ENCODE results near the gene SSU72. TPM values are rescaled to one million over a fixed set of nuclear protein-coding genes. Genes with fewer than 3 reads are reported as not detected.
"Not testable (repeated sequence)": the region's sequence is repeated elsewhere in the genome, so short reads cannot be mapped to it uniquely, and the experiment has no call there.

The SSU72 gene
- total RNA-seq, 1 experiment from 2014 or later, result 104 TPM

DNA sequence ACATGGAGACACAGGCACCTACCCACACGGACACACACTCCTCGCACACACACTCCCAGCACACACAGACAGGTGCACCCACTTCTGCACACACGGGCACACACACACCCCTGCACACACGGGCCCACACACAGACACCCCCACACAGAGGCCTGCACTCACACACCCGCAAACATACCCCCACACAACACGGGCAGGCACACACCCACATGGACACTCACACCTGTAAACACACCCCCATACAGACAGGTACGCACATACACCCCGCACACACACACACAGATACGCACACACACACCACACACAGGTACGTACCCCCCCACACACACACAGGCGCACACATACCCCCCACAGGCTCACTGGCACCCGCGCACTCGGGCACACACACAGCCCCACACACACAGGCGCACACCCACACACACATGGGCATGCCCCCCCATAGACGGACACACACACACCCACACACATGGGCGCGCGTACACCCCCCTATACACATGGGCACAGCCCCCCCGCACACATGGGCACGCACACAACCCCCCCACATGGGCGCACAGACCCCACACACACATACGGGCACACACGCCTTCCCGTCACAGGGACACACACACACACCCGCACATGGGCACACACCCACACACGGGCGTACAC is 56.6 kb downstream of the SSU72 start:
- intact Hi-C loops (cut with micrococcal nuclease), result no loop called here
- CTCF ChIA-PET, result no interaction called here

DNA sequence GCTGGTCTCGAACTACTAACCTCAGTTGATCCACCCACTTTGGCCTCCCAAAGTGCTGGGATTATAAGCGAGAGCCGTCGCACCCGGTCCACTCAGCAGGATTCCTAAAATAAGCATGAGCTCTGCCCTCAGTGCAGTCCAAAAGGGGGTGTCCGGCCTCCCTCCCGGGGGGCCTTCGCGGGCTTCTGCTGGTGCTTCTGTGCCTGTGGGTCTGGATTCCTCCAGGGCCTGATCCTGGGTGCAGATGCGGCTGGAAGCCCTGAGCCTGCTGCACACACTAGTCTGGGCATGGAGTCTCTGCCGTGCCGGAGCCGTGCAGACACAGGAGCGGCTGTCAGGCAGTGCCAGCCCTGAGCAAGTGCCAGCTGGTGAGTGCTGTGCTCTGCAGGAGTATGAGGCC is 57.7 kb downstream of the SSU72 start:
- POLR2A ChIA-PET; BruUV-seq (replicated peaks); intact Hi-C loops (cut with micrococcal nuclease): not testable (repeated sequence)

More for the DNA sequence above, 56.6 kb downstream of the SSU72 start:
- H3K27me3 Mint-ChIP-seq (ENCODE audit: insufficient read depth, unreplicated experiment), result no peaks in the 10 kb centered on the region
- H3K4me1 Mint-ChIP-seq (ENCODE audit: insufficient read depth, unreplicated experiment), result no peaks in the 10 kb centered on the region
- POLR2A ChIA-PET, result no interaction called here
- no TSS peak for BruUV-seq (replicated peaks)
- no peak overlapping the region for H3K27ac Mint-ChIP-seq (ENCODE audit: low read depth, unreplicated experiment)
- TF ChIP-seq, protein P1, sequence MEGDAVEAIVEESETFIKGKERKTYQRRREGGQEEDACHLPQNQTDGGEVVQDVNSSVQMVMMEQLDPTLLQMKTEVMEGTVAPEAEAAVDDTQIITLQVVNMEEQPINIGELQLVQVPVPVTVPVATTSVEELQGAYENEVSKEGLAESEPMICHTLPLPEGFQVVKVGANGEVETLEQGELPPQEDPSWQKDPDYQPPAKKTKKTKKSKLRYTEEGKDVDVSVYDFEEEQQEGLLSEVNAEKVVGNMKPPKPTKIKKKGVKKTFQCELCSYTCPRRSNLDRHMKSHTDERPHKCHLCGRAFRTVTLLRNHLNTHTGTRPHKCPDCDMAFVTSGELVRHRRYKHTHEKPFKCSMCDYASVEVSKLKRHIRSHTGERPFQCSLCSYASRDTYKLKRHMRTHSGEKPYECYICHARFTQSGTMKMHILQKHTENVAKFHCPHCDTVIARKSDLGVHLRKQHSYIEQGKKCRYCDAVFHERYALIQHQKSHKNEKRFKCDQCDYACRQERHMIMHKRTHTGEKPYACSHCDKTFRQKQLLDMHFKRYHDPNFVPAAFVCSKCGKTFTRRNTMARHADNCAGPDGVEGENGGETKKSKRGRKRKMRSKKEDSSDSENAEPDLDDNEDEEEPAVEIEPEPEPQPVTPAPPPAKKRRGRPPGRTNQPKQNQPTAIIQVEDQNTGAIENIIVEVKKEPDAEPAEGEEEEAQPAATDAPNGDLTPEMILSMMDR (IDR thresholded peaks at IDR 0.05; ENCODE audit: unreplicated experiment), result no peak
- DNase-seq (ENCODE audit: unreplicated experiment), result no peak
- H3K4me3 Mint-ChIP-seq (ENCODE audit: unreplicated experiment), result no peak overlapping the region
- no peaks in the 10 kb centered on the region for H3K9me3 Mint-ChIP-seq (ENCODE audit: unreplicated experiment)
- peaks cover 36% of the 10 kb centered on the region for H3K36me3 Mint-ChIP-seq (ENCODE audit: insufficient read depth, unreplicated experiment)

DNA sequence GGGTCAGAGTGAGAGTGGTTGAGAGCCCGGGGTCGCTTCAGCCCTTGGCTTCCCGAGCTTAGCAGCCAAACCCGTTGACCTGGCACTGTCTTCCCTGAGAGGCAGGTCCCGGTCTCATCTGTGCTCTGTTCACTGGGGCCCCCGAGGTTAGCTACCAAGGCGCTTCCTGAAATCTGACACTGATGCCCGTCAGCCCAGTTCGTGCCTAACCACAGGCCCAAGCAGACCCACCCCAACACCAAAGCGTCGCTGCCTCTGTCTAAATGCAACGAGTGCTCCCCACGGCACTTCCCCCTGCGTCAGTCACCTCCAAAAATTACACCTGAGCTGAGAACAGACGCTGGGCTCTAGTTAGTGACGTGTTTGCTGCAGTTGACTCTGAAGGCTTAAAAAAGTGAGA is 60.3 kb downstream of the SSU72 start:
- H3K4me3 Mint-ChIP-seq (ENCODE audit: unreplicated experiment); DNase-seq (ENCODE audit: unreplicated experiment); H3K9me3 Mint-ChIP-seq (ENCODE audit: unreplicated experiment); BruUV-seq (replicated peaks); CTCF ChIA-PET; intact Hi-C loops (cut with micrococcal nuclease); H3K27me3 Mint-ChIP-seq (ENCODE audit: insufficient read depth, unreplicated experiment); H3K4me1 Mint-ChIP-seq (ENCODE audit: insufficient read depth, unreplicated experiment); POLR2A ChIA-PET; H3K27ac Mint-ChIP-seq (ENCODE audit: low read depth, unreplicated experiment): not testable (repeated sequence)
- peaks cover 28% of the 10 kb centered on the region for H3K36me3 Mint-ChIP-seq (ENCODE audit: insufficient read depth, unreplicated experiment)

More for the DNA sequence above, 57.7 kb downstream of the SSU72 start:
- H3K36me3 Mint-ChIP-seq (ENCODE audit: insufficient read depth, unreplicated experiment), result peaks cover 32% of the 10 kb centered on the region
- H3K4me1 Mint-ChIP-seq (ENCODE audit: insufficient read depth, unreplicated experiment); H3K27ac Mint-ChIP-seq (ENCODE audit: low read depth, unreplicated experiment); H3K4me3 Mint-ChIP-seq (ENCODE audit: unreplicated experiment); H3K9me3 Mint-ChIP-seq (ENCODE audit: unreplicated experiment); CTCF ChIA-PET; H3K27me3 Mint-ChIP-seq (ENCODE audit: insufficient read depth, unreplicated experiment); DNase-seq (ENCODE audit: unreplicated experiment): not testable (repeated sequence)

DNA sequence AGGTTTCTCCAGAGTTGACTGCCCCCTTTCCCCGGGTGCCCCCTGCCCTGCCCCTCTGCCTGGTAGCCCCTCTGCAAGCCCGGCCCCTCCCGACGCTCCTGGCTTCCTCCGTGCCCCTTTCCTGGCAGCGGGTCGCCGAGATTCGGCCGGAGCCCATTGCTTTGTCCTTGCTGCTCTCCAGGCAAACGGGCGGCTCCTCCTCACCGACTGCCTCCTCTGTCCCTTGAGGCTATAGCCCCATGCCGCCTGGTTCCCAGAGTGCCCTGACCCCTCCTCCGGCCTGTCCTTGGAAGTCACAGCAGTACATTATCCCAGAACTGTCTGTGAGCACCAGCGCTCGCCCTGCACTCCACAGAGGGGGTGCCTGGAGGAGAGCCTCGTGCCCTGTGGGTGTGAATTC is 61.0 kb downstream of the SSU72 start:
- H3K27me3 Mint-ChIP-seq (ENCODE audit: insufficient read depth, unreplicated experiment); DNase-seq (ENCODE audit: unreplicated experiment); H3K9me3 Mint-ChIP-seq (ENCODE audit: unreplicated experiment); POLR2A ChIA-PET; H3K4me1 Mint-ChIP-seq (ENCODE audit: insufficient read depth, unreplicated experiment); intact Hi-C loops (cut with micrococcal nuclease); BruUV-seq (replicated peaks); CTCF ChIA-PET: not testable (repeated sequence)
- Mint-ChIP-seq H3K4me3 (ENCODE audit: unreplicated experiment) (peak overlapping the region; percentile 86), H3K36me3 (ENCODE audit: insufficient read depth, unreplicated experiment) (peaks cover 25% of the 10 kb centered on the region), H3K27ac (ENCODE audit: low read depth, unreplicated experiment) (peak overlapping the region; percentile 58)

DNA sequence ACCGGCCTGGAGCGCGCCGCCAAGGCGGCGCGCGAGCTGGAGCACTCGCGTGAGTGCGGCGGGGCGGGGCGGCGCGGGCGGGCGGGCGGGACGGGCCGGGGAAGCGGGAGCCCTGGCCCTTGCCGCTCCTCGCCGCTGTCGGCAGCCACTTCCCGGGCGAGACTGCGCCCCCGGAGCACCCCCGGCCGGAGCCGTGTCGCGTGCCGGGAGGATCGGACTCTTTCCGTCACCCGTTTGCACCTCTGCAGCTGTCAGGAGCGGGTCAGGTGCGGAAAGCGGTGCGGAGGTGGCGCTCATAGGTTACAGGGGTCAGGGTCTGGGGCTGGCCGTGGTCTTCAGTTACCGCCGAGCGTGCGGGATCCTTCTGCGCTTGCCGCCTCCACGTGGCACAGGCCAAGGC is 62.2 kb downstream of the SSU72 start:
- BruUV-seq (replicated peaks); POLR2A ChIA-PET; H3K27me3 Mint-ChIP-seq (ENCODE audit: insufficient read depth, unreplicated experiment); DNase-seq (ENCODE audit: unreplicated experiment); CTCF ChIA-PET; intact Hi-C loops (cut with micrococcal nuclease); H3K4me1 Mint-ChIP-seq (ENCODE audit: insufficient read depth, unreplicated experiment); H3K9me3 Mint-ChIP-seq (ENCODE audit: unreplicated experiment): not testable (repeated sequence)
- Mint-ChIP-seq H3K36me3 (ENCODE audit: insufficient read depth, unreplicated experiment) (peaks cover 20% of the 10 kb centered on the region), H3K27ac (ENCODE audit: low read depth, unreplicated experiment) (peak overlapping the region; percentile 96), H3K4me3 (ENCODE audit: unreplicated experiment) (peak overlapping the region; percentile 86)

DNA sequence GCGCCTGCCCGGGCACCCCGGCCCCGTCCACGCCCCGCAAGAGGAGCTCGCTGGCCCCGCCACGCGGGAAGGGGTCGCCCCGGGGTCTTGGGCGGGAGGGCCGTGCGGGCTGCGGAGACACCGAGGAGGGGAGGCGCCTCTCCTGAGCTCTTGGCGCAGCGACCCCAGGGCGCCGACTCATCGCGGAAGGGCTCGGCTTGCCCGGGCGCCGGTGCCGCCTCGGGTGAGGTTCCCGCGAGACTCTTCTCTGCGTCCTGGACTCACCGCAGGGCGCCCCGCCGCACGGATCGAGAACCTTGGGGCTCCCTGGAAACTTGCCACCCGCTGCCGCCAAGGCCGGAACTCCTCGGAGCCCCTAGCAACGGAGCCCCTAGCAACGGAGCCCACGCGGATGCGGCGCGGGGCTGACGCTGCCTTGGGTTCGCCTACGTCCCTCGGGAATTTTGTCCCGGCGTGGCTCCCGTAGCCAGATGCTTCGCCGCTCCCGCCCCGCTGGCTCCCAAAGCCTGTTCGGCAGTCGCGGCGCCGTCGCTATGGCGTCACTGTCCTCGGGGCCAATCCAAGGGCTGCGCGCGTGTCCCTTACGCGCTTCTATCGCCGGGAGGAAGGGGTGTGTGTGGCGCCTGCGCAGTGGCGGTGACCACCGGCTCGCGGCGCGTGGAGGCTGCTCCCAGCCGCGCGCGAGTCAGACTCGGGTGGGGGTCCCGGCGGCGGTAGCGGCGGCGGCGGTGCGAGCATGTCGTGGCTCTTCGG is 63.0 kb downstream of the SSU72 start, which contains the start of gene ATAD3A:
Gene ATAD3A (plus strand): TSS at position 630 of the 753 bp plus-strand sequence. CDS start 107 bp downstream, at position 737.
- no peaks in the 10 kb centered on the region for H3K27me3 Mint-ChIP-seq (ENCODE audit: insufficient read depth, unreplicated experiment)
- H3K4me1 Mint-ChIP-seq (ENCODE audit: insufficient read depth, unreplicated experiment), result no peaks in the 10 kb centered on the region
- H3K4me3 Mint-ChIP-seq (ENCODE audit: unreplicated experiment), result peak within 1 kb of the TSS; percentile 86
- intact Hi-C loops (cut with micrococcal nuclease), result no loop called here
- BruUV-seq (replicated peaks), result no TSS peak
- TF ChIP-seq, protein P1 (IDR thresholded peaks at IDR 0.05; ENCODE audit: unreplicated experiment), result no peak
- H3K27ac Mint-ChIP-seq (ENCODE audit: low read depth, unreplicated experiment), result peak within 1 kb of the TSS; percentile 96
- CTCF ChIA-PET, result interaction anchor here (0.7 kb wide), 1 partner anchor 96 kb away, joined by 4 read pairs; no protein-coding TSS in a partner anchor
- POLR2A ChIA-PET, result interaction anchor here (0.6 to 1.3 kb wide), 6 partner anchors 10 to 147 kb away, joined by 3 to 9 read pairs (median 4); partner anchors contain the start of genes AURKAIP1, CCNL2, MIB2 and MRPL20
- H3K36me3 Mint-ChIP-seq (ENCODE audit: insufficient read depth, unreplicated experiment), result peaks cover 14% of the 10 kb centered on the region
- no peaks in the 10 kb centered on the region for H3K9me3 Mint-ChIP-seq (ENCODE audit: unreplicated experiment)
- peak; percentile 97 for DNase-seq (ENCODE audit: unreplicated experiment)
